HG02571 (cell line): ENCODE results near the gene SARDH.

Experiments
- ATAC-seq: cut with Tn5 transposase; IDR thresholded peaks from one replicate; pipeline ENCODE4 v1.9.1; 2021; ENCODE audit warnings: mild to moderate bottlenecking, moderate library complexity; ENCODE audit not compliant: unreplicated experiment

Gene SARDH

DNA sequence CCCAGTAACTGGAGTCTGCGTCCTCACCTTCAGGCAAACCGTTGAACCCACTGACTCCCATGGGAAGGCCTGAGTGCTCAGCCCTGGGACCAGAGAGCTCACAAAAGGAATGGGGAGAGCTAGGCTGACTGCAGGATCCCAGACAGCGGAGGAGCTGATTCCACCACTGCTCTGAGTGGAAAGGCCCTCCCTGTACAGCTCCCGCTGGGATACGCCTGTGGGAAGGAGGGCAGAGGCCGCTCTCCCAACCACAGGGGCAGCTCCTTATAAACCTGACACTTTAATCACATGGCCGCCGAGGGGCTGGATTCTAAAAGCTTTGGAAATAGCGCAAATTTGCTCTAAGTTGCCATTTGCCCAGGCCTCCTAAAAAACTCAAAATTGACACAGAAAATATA is 64.9 kb downstream of the SARDH start:
- no peak for ATAC-seq

DNA sequence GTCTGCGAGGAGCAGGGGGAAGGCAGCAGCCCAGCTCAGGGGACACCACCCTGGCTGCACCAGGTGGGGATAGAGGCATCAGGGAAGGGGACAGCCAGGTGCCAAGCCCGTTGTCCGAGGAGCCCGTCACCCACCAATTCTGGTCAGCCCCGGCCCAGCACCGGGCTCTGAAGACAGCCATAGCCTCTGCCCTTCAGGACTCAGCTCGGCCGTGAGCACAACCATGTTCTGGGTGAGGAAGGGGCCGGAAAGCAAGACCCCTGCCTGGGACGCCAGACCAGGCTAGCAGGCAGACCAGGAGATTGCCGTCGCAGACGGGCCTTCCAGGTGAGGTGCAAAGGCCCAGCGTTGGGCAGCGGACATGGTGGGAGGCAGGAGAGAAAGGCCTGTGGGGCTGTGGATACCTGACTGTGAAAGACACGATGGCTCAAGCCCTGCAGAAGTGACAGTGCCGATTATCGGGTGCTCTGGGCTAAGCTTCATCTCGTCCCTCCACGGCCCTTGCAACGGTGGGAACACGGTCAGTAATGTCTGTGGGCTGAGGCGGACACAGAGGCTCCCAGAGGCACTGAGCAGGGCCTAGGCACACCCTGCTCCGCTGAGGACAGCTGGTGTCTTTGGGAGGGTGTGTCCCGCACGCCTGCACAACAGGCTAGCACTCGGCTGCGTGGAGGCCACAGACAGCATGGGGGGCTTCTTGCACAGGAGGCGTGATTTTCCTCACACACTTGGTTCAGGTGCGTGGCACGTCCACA is 65.5 kb downstream of the SARDH start:
- no peak for ATAC-seq

GRCh38 chr9:133671371-133671770 is 66.8 kb downstream of the SARDH start:
- ATAC-seq: no peak

GRCh38 chr9:133670466-133670865 is 67.7 kb downstream of the SARDH start:
- ATAC-seq: no peak

DNA sequence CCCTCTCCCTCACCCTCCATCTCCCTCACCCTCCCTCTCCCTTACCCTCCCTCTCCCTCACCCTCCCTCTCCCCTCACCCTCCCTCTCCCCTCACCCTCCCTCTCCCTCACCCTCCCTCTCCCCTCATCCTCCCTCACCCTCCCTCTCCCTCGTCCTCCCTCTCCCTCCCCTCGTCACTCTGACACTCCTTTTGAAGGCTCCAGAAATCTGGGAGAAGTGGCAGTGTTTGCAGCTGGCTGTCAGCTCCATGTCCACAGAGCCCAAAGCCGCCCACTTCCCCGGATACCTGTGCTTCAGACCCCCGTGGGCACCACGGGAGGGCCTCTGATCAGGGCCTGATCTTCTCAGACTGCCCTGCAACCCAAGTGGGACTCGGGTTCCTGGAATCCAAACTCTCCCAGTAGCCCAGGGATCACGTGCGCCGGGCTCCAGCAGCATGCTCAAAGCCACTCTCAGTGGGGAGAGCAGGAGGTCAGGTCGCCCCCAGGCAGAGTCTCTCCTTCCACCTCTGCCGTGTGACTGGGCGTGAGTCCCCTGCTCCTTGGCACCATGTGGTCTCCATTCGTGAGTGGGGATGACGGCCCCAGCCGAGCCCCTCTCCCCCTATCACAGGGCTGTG is 68.9 kb downstream of the SARDH start:
- ATAC-seq: no peak

DNA sequence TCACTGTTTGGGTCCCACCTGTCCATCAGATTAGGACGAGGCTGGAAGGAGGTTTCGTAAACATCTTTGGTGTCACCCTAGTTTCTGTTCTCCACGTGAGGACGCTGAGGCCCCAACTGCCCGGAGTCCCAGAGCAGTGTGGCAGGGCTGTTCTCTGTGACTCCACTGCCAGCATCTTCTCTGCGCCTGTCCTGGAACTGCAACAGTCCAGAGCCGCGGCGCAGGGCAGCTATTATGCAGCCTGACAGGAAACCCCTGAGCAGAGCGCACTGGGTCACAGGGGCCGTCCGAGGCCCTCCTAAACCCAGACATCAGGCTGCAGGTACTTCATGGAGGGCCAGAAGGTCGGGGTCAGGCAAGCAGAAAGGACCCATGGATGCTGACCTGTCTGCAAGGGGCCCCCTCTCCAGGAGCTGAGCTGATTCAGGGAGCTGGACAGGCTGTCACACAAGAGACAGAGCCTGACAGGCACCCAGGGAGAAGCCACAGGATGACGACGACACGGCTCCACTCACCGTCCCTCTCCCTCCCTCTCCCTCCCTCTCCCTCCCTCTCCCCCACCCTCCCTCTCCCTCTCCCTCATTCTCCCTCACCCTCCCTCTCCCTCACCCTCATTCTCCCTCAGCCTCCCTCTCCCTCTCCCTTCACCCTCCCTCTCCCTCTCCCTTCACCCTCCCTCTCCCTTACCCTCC is 70.2 kb downstream of the SARDH start:
- ATAC-seq: no peak

- no peak for ATAC-seq
These were observed 71.3 kb downstream of the SARDH start for GRCh38 chr9:133666845-133667244.

- no peak for ATAC-seq
These were observed 71.8 kb downstream of the SARDH start for GRCh38 chr9:133666387-133666786.

DNA sequence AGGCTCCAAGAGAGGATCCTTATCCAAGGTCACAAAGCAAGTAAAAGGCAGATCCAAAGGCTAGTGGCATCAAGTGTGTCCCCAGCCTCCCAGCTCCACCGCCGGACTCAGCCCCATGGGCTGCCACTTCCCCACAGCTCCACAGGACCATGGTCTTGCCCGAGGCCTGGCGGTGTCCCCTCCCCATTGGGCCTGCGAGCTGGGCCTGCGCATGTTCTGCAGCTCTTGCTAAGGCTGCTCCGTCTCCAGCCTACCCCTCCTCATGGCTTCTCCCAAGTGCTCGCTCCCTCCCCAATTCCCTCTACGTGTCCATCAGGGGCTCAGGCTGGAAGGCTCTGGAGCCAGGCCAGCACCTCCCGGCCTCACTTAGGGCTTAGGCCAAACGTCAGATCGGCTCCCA is 72.6 kb downstream of the SARDH start:
- no peak for ATAC-seq

- ATAC-seq: no peak
These were observed 73.1 kb downstream of the SARDH start for GRCh38 chr9:133665096-133665495.

GRCh38 chr9:133664173-133665050 is 73.7 kb downstream of the SARDH start:
- ATAC-seq: no peak

- ATAC-seq: no peak
These were observed 76.2 kb downstream of the SARDH start for GRCh38 chr9:133661846-133662540.

- no peak for ATAC-seq
These were observed 78.6 kb downstream of the SARDH start for GRCh38 chr9:133659516-133659915.

GRCh38 chr9:133658442-133659431 is 79.4 kb downstream of the SARDH start:
- no peak for ATAC-seq

DNA sequence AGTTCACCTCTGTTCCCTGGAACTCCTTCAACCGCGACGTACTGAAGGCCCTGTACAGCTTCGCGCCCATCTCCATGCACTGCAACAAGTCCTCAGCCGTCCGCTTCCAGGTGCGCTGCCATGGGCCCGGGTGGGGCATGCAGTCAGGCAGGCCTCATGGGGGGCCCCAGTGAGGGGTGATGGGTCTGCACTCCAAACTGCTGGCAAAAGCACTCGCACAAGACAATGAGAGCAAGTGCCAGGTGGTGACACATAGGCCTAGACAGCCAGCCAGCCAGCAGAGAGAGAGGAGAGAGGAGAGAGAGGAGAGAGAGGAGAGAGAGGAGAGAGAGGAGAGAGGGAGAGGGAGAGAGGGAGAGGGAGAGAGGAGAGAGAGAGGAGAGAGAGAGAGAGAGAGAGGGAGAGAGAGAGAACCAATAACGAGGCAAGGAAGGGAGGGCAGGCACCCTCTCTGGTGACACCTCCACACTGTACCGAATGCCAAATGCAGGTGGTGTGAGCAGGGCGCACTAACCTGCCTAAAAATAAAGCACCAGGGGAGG is 81.0 kb downstream of the SARDH start:
- ATAC-seq: no peak

- no peak for ATAC-seq
These were observed 81.7 kb downstream of the SARDH start for GRCh38 chr9:133656211-133657119.

- ATAC-seq: no peak
These were observed 82.5 kb downstream of the SARDH start for GRCh38 chr9:133655701-133656100.
